ENCODE data around the gene PALLD. TPM values are rescaled to one million over a fixed set of nuclear protein-coding genes. Genes with fewer than 3 reads are reported as not detected.

PALLD gene
- total RNA-seq, 1 experiment from 2014 or later = 26.7 TPM

GRCh38 chr4:168619266-168619631 is 122.4 kb downstream of the PALLD start:
- intact Hi-C loops (cut with micrococcal nuclease) = no loop called here
- Histone ChIP-seq H3K4me1 (ENCODE audit: insufficient read depth, low read length) (peaks cover 28% of the 10 kb centered on the region), H3K9me3 (ENCODE audit: low read length) (no peaks in the 10 kb centered on the region), H3K36me3 (ENCODE audit: low read depth, low read length) (no peaks in the 10 kb centered on the region), H2AFZ (ENCODE audit: low read length) (peak overlapping the region; percentile 24; the same call in 1 of the 2 replicates), H3K4me3 (ENCODE audit: low read length) (no peak overlapping the region), H3K27ac (ENCODE audit: low read length) (peak overlapping the region; percentile 87), H3K9ac (ENCODE audit: low read length) (peak overlapping the region; percentile 31; the same call in 1 of the 2 replicates), H3K79me2 (ENCODE audit: low read length) (no peaks in the 10 kb centered on the region), H4K20me1 (ENCODE audit: low read length) (no peaks in the 10 kb centered on the region), H3K27me3 (ENCODE audit: low read length) (no peaks in the 10 kb centered on the region), H3K4me2 (ENCODE audit: low read length) (peak overlapping the region; percentile 44), H3K9me2 (replicated peaks; ENCODE audit: low read length) (no peaks in the 10 kb centered on the region), H3F3A (ENCODE audit: low read length, unreplicated experiment) (no peaks in the 10 kb centered on the region)
- TF ChIP-seq EZH2 (IDR thresholded peaks at IDR 0.05; ENCODE audit: low read length, unreplicated experiment) (no peak), CTCF (conservative IDR thresholded peaks at IDR 0.05; ENCODE audit: low read depth, low read length) (no peak), EZH2phosphoT487 (IDR thresholded peaks at IDR 0.05; ENCODE audit: borderline replicate concordance, low read length) (no peak)
- ChIA-PET CTCF (no interaction called here), POLR2A (ENCODE audit: unreplicated experiment) (interaction anchor here (0.5 to 0.6 kb wide), 2 partner anchors 49 to 391 kb away, joined by 3 to 4 read pairs; partner anchors contain the start of gene CBR4)
- BruUV-seq (replicated peaks) = TSS peak; percentile 89
- DNase-seq = peak; percentile 34
- ATAC-seq = peak; percentile 17

DNA sequence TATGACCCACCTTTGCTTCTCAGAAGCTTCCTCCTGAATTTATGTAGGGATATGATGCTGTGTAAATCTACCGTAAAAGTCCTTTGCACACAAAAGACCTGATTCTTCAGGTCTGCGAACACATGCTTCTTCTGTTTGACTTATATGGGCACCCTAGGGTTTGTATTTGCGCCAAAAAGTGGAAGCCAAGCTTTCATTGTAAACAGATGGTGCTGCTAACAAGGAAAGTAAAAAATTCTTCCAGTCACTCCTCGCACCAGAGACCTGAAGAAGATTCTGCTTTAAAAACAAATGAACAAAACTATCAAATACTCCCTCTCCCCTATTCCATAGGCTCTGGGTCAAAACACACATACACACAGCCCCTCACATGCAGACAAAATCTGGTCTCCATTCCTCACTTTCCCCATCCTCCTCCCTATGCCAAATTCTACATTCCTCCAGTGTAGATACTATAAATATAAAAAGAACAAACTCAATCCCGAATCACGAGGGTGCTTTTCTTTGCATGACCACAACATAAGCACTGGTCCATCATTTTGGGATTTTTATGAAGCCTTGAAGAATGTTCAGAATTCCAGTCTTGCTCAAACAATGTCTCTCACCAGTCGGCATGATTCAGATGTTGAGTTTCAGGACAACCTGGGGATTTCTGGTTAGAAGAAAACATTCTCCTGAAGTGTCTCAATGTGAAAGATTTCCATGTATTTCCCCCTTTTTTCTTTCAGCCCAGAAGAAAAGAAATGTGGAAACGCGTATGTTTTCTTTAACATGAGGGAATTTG is 125.1 kb downstream of the PALLD start:
- H3K27me3 ChIP-seq (ENCODE audit: low read length) = no peaks in the 10 kb centered on the region
- H3K4me3 ChIP-seq (ENCODE audit: low read length) = no peak overlapping the region
- intact Hi-C loops (cut with micrococcal nuclease) = no loop called here
- ChIA-PET POLR2A (ENCODE audit: unreplicated experiment) (no interaction called here), CTCF (interaction anchor here (0.6 kb wide), 1 partner anchor 161 kb away, joined by 3 read pairs; no protein-coding TSS in a partner anchor)
- ATAC-seq = no peak
- H3K9me3 ChIP-seq (ENCODE audit: low read length) = no peaks in the 10 kb centered on the region
- no TSS peak for BruUV-seq (replicated peaks)
- no peak overlapping the region for H2AFZ ChIP-seq (ENCODE audit: low read length)
- peaks cover 20% of the 10 kb centered on the region for H3K4me1 ChIP-seq (ENCODE audit: insufficient read depth, low read length)
- no peak overlapping the region for H3K9ac ChIP-seq (ENCODE audit: low read length)
- H3F3A ChIP-seq (ENCODE audit: low read length, unreplicated experiment) = no peaks in the 10 kb centered on the region
- TF ChIP-seq EZH2phosphoT487 (IDR thresholded peaks at IDR 0.05; ENCODE audit: borderline replicate concordance, low read length) (no peak), CTCF (conservative IDR thresholded peaks at IDR 0.05; ENCODE audit: low read depth, low read length) (no peak), EZH2 (IDR thresholded peaks at IDR 0.05; ENCODE audit: low read length, unreplicated experiment) (no peak)
- no peak for DNase-seq
- H3K36me3 ChIP-seq (ENCODE audit: low read depth, low read length) = no peaks in the 10 kb centered on the region
- no peaks in the 10 kb centered on the region for H3K79me2 ChIP-seq (ENCODE audit: low read length)
- H3K9me2 ChIP-seq (replicated peaks; ENCODE audit: low read length) = no peaks in the 10 kb centered on the region
- H3K4me2 ChIP-seq (ENCODE audit: low read length) = no peak overlapping the region
- H3K27ac ChIP-seq (ENCODE audit: low read length) = no peak overlapping the region
- no peaks in the 10 kb centered on the region for H4K20me1 ChIP-seq (ENCODE audit: low read length)

GRCh38 chr4:168622600-168622999 is 125.7 kb downstream of the PALLD start:
- no TSS peak for BruUV-seq (replicated peaks)
- Histone ChIP-seq H2AFZ (ENCODE audit: low read length) (no peak overlapping the region), H3K4me1 (ENCODE audit: insufficient read depth, low read length) (peaks cover 20% of the 10 kb centered on the region), H3K27ac (ENCODE audit: low read length) (no peak overlapping the region), H3K36me3 (ENCODE audit: low read depth, low read length) (no peaks in the 10 kb centered on the region), H3K9ac (ENCODE audit: low read length) (no peak overlapping the region), H4K20me1 (ENCODE audit: low read length) (no peaks in the 10 kb centered on the region), H3K79me2 (ENCODE audit: low read length) (no peaks in the 10 kb centered on the region), H3K27me3 (ENCODE audit: low read length) (no peaks in the 10 kb centered on the region), H3K4me2 (ENCODE audit: low read length) (no peak overlapping the region), H3F3A (ENCODE audit: low read length, unreplicated experiment) (no peaks in the 10 kb centered on the region), H3K4me3 (ENCODE audit: low read length) (no peak overlapping the region), H3K9me3 (ENCODE audit: low read length) (no peaks in the 10 kb centered on the region), H3K9me2 (replicated peaks; ENCODE audit: low read length) (no peaks in the 10 kb centered on the region)
- ChIA-PET CTCF (no interaction called here), POLR2A (ENCODE audit: unreplicated experiment) (no interaction called here)
- ATAC-seq = no peak
- DNase-seq = no peak
- intact Hi-C loops (cut with micrococcal nuclease) = no loop called here
- TF ChIP-seq CTCF (conservative IDR thresholded peaks at IDR 0.05; ENCODE audit: low read depth, low read length) (no peak), EZH2phosphoT487 (IDR thresholded peaks at IDR 0.05; ENCODE audit: borderline replicate concordance, low read length) (no peak), EZH2 (IDR thresholded peaks at IDR 0.05; ENCODE audit: low read length, unreplicated experiment) (no peak)
